Kidney capillary endothelial cell (primary cell): ENCODE data around the gene ZGRF1.
"Not testable (repeated sequence)": the region's sequence is repeated elsewhere in the genome, so short reads cannot be mapped to it uniquely, and the experiment has no call there.

ENCODE experiments used
- DNase-seq: peaks from one replicate; pipeline ENCODE4 v3.0.0-alpha.2; 2018; ENCODE audit warnings: low spot score

The ZGRF1 gene

DNA sequence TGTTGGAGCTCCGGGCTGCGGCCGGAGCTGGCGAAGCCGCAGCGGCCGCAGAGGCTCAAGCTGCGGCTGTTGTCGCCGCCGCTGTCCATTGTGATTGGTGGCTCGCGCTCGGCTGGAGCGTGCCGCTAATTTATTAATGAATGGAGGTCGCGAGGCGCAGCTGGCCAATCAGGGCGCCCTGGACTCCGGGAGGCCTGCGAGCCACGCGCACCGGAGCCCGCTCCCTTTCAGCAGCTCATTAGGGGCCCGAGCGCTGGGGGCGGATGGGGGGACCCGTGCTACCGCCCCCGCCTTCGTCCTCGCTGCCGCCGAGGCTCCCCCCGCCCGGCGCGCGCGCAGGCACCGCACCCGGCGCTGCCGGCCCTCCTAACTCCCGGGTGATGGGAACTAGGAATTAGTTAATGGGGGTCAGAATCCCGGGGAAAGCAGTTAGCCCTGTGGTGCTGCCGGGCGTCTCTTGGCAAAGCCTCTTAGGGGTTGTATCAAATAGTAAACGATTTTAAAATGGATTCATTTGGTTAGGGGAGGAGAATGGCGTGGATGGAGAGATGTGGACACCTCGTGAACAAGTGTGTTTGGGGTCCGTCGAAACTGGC lies 120.1 kb downstream of the ZGRF1 start:
- no peak for DNase-seq

DNA sequence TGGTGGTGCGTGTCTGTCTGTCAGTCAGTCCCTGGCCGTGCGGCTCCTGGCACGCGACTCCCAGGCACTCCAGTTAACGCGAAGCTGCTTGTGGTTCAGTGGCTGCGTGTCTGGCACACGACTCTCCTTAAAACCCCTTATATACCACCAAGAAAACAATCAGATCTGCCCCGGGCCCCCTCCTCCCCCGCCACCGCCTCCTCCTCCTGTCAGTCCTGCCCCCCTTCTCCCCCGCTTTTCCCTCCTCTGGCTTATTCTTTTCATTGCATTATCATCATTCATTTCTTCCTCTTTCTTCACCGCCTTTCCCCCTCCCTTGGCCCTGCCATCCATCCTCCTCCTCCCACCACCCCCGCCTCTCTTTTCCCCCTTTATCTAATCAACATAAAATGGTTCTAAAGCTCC lies 120.6 kb downstream of the ZGRF1 start, which contains the start of gene NEUROG2:
TSS of gene NEUROG2 (minus strand) at position 115 of the 405 bp plus-strand sequence. CDS start 705 bp downstream, outside the sequence.
- no peak for DNase-seq

DNA sequence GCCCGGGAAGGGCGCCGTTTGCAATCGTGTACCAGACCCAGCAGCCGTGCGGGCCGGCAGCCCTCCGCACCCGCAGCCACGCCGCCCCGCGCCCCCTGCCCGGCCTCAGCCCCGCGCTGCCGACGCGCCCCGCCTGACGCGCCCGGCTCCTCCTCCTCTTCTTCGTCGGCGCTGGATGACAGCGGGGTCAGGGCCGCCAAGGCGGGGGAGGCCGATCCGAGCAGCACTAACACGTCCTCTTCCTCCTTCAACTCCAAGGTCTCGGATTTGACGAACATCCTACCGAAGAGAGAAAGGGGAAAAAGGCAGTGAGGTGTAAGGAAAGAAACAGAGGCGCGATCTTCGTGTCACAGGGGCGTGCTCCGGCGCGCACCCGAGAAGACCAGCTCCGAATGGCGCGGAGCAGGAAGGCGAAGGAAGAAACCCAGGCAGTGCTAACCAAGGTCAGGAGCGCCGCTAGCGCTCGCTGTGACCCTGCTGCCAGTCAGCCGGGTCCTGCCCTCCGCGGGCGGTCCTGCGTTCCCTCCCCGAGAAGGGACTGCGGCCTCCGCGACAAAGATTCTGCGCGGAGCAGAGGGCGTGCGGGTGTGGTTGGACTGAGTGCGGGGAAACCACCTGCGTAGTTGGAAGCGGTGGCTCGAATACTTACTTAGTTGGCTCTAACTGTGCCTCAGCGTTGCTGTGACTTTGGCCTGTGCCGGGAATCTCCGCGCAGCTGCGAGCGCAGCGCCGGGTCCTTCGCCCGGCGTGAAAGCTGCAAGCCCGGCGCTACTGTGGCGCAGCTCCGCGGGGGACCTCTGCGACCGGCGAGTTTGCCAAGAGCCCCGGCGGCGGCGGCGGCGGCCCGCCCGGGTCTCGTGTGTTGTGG lies 121.3 kb downstream of the ZGRF1 start:
- DNase-seq: no peak

DNA sequence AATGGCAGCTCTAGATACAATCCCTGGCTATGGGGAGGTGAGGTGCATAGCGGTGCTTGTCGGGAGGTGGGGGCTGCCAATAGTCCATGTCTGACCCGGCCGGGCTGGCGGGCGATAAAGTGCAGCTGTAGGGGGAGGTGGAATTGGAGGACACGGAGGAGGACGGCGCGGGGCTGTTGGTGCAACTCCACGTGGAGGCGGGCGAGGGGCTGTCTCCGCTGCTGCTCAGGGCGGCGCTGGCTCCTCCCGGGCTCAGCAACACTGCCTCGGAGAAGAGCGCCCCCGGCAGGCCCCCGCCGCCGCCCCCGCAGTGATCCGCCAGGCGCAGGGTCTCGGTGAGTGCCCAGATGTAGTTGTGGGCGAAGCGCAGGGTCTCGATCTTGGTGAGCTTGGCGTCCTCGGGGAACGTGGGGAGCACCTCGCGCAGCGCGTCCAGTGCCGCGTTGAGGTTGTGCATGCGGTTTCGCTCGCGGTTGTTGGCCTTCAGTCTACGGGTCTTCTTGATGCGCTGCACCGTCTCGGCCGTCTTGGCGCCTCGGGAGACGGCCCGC lies 122.0 kb downstream of the ZGRF1 start:
- DNase-seq: no peak

DNA sequence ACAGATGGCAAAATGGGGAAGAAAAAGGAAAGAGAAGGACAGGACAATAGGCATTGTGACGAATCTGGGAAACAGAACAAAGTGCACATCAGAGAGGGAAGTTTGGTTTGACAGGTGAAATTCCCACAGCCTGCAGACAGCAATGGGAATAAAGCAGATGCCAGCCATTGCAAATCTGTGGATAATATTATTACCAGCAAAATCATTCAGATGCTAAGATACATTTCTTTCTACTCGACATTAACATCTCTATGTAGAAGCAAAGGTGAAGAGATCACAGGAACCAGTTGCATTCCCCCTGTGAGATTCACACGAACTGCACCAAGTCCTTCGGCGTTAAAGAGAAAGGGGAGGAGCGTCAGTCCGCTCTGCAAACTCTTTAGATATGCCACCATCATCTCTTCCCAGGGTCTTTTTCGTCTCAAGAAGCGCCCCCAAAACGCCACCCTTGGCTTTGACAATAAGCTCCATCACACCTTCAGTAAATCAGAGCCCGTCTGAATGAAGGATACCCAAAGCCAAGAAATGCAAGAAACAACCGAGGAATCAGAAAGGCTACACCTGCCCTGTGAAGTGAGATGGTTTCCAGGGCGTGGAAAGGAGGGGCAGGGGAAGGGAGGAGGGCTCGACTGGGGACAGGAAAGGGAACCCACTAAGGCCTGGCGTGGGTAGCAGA lies 122.6 kb downstream of the ZGRF1 start:
- no peak for DNase-seq

DNA sequence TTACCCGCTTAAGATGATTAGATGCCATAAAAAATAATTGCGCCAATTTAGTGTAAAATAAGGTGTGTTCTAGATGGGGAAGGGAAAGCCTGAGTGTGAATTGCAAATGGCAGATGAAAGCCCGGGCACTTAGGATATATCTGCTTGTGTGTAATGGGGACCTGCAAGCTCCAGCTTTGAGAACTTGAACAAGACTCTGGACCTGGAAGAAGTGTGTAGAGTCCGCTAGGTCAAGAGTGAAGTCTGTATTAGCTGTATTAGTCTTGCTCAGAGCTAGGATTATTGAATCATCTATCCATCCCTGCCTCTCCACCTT lies 124.9 kb downstream of the ZGRF1 start:
- no peak for DNase-seq

DNA sequence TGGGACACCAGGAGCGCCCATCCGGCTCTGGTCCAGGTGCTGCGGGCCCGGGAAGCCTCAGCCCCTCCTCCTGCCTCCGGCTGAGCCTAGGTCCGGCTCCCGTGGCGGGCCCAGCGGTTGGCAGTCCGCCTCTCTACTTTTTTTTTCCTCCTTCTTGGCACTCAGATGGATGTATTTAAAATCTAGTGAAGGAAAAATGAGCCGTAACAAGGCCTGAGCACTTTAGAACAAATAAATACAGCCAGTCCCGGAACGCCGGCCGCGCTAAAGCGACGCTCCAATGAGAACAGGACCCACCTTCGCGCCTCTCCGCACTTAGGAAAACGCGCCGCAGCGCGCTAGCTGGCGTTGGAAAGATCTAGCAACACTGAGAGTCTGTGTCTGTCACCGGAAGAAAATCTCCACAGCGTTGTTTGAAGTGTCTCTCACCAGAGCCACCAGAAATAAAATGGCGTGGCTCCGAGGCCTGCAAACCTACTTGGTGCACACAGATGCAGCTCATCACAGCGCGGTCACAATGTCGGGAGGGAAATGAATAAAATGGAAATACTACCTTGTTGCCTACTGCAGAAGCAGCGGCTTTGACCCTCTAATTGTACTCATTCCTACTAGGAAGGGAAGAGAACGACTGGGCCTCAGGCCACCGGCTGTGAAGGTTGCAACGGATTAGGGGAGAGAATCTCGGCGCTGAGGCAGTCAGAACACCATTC lies 125.5 kb downstream of the ZGRF1 start:
- DNase-seq: no peak

DNA sequence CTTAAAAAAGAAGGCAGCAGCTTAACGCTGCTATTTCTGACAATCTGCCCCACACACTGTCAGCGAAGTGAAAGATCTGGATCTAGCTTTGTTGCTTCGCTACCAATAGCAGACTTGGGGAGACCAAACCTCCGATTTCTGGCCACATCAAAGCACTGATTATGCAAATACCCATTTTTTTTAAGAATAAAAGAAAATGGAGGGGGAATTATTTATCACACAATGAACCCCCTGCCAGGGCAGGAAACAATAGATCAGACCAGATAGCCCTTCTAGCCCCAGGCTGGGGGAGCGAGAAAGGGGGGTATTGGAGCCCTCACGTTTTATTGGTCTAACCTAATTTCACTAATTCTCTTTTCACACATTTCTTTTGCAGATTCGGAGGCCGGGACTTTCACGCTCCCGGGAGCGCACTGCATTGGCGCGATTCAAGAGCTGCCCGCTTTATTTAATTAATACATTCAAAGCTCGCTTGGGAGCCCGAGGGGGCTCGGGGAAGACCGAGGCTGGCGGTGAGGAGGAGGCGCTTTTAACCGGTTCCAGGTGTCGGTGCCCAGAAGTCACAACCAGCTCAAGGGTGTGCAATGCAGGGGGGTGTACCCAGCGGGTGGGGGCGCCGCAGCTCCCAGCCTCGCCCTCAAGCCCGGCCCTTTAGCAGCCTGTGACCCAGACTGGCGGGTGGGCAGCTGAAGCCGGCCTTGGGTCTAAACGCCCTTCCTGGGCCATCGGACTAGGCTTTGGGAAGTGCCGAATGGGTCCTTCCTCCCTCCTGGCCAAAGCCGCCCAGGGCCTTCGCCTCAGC lies 126.2 kb downstream of the ZGRF1 start:
- no peak for DNase-seq

DNA sequence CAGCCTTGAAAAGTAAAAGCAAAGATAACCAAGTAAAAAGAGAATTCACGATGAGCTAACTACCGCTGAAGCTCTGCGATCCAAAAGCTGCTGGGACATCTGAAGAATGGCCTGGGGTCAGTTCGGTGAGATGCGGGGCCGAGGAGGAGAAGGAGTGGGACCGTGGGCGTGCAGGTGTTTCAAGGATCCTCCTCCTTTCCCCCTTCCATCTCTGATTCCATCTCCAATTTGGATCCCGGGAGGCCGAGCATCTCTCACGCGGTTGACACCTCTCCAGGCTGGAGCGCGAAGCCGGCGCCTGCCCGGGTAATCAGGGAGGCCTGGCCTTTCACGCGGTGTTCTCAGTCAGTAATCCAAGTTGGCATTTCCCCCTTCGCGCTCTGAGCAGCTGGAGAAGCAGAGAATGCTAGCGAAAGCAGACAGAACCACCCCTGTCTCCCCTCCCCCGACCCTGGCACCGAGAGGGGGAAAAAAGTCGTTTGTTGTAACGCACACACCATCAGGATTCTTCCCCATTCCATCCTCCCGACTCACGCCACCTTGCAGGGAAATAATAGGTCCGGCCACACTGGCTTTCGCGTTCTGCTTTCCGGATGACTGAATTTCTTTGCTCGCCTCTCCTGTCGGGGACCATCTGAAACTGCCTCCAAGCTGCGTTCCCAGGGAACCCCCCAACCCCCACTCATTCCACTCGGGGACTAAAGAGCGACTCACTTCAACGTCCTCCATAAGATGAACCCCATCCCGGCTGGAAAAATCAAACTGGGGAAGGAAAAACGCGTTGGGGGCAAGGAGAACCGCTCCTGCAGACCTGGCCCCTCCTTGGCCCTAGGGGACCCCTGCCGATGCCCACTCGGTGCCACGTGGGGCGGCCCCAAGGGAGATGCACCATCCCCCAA lies 127.2 kb downstream of the ZGRF1 start:
- DNase-seq: no peak

DNA sequence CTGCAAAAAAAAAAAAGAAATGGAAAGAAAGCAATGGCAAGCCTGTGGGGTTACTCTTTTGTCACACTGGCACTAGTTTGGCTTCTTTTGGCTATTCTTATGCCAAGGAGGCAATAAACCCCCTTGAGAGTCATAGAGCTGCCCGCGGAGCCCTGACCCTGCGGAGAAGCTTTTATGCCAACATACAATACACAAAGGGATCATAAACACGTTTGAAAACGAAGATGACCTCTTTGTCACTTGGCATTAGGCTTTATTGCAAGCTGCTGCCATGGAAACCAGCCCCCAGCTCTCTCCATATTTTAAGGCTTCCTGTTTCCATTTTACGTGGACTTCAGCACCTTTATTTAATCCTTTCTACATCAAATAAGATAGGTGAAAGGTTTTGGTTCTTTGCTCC lies 128.4 kb downstream of the ZGRF1 start:
- DNase-seq: no peak

DNA sequence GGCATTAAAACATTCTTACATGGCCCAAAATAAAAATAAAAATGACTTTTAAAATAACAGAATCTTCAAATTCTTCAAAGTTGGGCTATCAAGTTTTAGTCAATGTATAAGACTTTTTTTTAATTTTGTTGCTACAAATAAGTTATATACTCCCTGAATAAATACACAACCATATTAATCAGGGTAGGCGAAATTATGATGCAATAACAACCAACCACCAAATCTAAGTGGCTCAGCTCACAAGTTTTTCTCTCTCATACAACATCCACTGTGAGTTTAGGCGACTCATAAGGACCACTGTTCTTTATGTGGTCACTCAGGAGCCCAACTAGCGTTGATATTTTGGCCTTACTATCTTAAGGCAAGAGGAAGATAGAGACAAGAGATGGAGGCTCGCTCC lies 131.9 kb downstream of the ZGRF1 start:
- DNase-seq: no peak

DNA sequence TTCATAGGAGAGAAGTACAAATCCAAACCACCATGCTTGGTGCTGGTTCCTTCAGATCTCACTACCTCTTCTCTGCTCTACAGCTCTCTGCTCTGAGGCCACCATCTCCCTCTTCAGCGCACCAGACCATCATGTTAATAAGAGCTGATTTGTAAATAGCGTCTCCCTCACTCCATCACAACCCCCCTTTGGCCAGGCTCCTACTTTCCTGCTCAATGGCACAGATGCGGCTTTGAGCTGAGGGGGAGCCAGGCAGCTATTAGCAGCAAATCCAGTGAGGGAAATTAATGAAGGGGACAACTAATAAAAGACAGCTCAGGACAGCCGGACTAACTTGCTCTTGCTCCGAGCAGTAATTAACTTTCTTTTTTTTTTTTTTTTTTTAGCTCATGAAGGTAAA lies 133.8 kb downstream of the ZGRF1 start:
- DNase-seq: no peak

DNA sequence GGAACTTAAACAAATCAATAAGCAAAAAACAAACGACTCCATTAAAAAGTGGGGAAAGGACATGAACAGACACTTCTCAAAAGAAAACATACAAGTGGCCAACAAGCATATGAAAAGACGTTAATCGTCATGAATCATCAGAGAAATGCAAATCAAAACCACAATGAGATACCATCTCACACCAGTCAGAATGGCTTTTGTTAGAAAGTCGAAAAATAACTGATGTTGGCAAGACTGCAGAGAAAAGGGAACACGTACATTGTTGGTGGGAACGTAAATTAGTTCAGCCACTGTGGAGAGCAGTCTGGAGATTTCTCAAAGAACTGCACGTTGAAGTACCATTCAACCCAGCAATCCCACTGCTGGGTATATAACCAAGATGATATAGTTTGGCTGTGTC lies 144.4 kb downstream of the ZGRF1 start:
- no peak for DNase-seq

DNA sequence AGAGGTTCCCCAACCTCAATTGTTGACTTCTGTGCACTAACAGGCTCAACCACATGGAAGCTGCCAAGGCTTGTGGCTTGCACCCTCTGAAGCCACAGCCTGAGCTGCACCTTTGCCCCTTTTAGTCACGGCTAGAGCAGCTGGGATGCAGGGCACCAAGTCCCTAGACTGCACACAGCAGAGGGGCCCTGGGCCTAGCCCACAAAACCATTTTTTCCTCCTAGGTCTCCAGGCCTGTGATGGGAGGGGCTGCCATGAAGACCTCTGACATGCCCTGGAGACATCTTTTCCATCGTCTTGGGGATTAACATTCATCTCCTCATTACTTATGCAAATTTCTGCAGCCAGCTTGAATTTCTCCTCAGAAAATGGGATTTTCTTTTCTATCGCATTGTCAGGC lies 145.9 kb downstream of the ZGRF1 start:
- DNase-seq: not testable (repeated sequence)
